K562 treated with DMSO at 1 percent for 48 hours (cell line): Measurements from ENCODE around the gene SYT15B. TPM values are rescaled to one million over a fixed set of nuclear protein-coding genes. Genes with fewer than 3 reads are reported as not detected.

ENCODE experiments used
- total RNA-seq: library from RNA; unstranded; fragments of 300-600 nt; gene quantifications from 2 replicates; pipeline ENCODE4 v1.2.3, GENCODE V29; 2022; ENCODE audit warnings: low replicate concordance; ENCODE audit errors: extremely low read depth

The SYT15B gene
- not detected in 2 replicates for total RNA-seq

GRCh38 chr10:47763554-47764175 lies at the start of gene SYT15B:
Gene SYT15B, minus strand, starts transcription at chr10:47763592. Its CDS starts 952 bp downstream, at chr10:47762640.

Other genes starting within 250 kb of the SYT15B start
- gene AGAP9, start 240.0 kb downstream of the SYT15B start, total RNA-seq: not detected in 2 replicates
- gene NPY4R2, start 155.1 kb upstream of the SYT15B start, total RNA-seq: not detected in 2 replicates
- not detected in 2 replicates for gene FAM25C, start 236.2 kb upstream of the SYT15B start, total RNA-seq